Osteoblast (primary cell): ENCODE data around the gene MIPEP. TPM values are rescaled to one million over a fixed set of nuclear protein-coding genes. Genes with fewer than 3 reads are reported as not detected.

Experiments used
- DNase-seq: peaks from one replicate; pipeline ENCODE4 v3.0.0; 2011; ENCODE audit warnings: low spot score, mixed read lengths; ENCODE audit not compliant: insufficient read length; ENCODE audit errors: missing footprints
- H2AFZ ChIP-seq: 2 replicates; pipeline ENCODE4 v1.6.0; 2011; ENCODE audit warnings: mild to moderate bottlenecking, low read length
- H3K27ac ChIP-seq: 2 replicates; pipeline ENCODE4 v1.5.1; 2011; ENCODE audit warnings: mild to moderate bottlenecking, low read depth, low read length, moderate library complexity
- H3K27me3 ChIP-seq: 2 replicates; pipeline ENCODE4 v1.6.0; 2012; ENCODE audit warnings: mild to moderate bottlenecking, control low read depth, inconsistent platforms, low read length, moderate library complexity; ENCODE audit not compliant: insufficient read depth
- H3K36me3 ChIP-seq: 2 replicates; pipeline ENCODE4 v1.5.1; 2011; ENCODE audit warnings: mild to moderate bottlenecking, low read length, control low read depth, moderate library complexity; ENCODE audit not compliant: insufficient read depth
- H3K4me1 ChIP-seq: 2 replicates; pipeline ENCODE4 v1.5.1; 2011; ENCODE audit warnings: mild to moderate bottlenecking, low read length, control low read depth, moderate library complexity; ENCODE audit not compliant: insufficient read depth
- H3K4me2 ChIP-seq: 2 replicates; pipeline ENCODE4 v1.6.0; 2011; ENCODE audit warnings: mild to moderate bottlenecking, low read length; ENCODE audit not compliant: insufficient read depth
- H3K4me3 ChIP-seq: fragments of 200-600 bp; sonication (generic); 3 replicates; pipeline ENCODE4 v1.5.1; 2012; ENCODE audit warnings: mild to moderate bottlenecking, low read length, inconsistent platforms; ENCODE audit not compliant: insufficient read depth
- H3K79me2 ChIP-seq: 2 replicates; pipeline ENCODE4 v1.6.0; 2012; ENCODE audit warnings: mild to moderate bottlenecking, low read length, control low read depth, inconsistent platforms; ENCODE audit not compliant: insufficient read depth
- H3K9me3 ChIP-seq: 2 replicates; pipeline ENCODE4 v1.5.1; 2011; ENCODE audit warnings: low read depth, low read length, control low read depth
- H4K20me1 ChIP-seq: 2 replicates; pipeline ENCODE4 v1.6.0; 2012; ENCODE audit warnings: mild to moderate bottlenecking, low read length, control low read depth; ENCODE audit not compliant: insufficient read depth
- total RNA-seq: library from RNA; depleted of rRNA; stranded (reverse); fragments of >200 nt; gene quantifications from 2 replicates; pipeline ENCODE4 v1.2.3, GENCODE V29; 2012
- TF ChIP-seq, protein P1 (sequence below): IDR thresholded peaks from 2 replicates; pipeline ENCODE4 v1.5.1; 2011; ENCODE audit warnings: mild to moderate bottlenecking, low read depth, low read length, moderate library complexity; ENCODE audit errors: extremely low read depth

MIPEP gene
- total RNA-seq, 1 donor = 29.3 TPM

DNA sequence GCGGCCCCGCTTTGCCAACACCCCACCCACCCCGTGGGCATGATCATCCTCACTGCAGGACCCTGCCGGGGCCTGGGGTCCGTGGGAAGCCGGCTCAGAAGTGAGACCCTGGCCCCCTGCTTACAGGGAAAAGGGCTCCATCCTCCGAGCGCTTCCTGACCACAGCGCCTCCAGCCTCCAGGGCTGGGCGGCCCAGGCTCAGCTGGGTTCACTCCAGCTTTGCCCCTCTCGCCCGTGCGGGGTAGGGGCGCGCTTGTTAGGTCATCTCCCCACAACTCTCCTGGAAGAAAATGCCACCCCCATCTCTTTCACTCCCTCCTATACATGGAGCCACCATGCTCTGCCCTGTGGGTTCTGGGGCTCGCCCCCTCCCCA lies 14.7 kb upstream of the MIPEP start:
- peak; percentile 42 for DNase-seq
- H3K9me3 ChIP-seq = no peaks in the 10 kb centered on the region
- H3K27me3 ChIP-seq = peaks cover 3% of the 10 kb centered on the region
- no peaks in the 10 kb centered on the region for H3K79me2 ChIP-seq
- H3K4me3 ChIP-seq = peak overlapping the region; percentile 63
- H3K4me2 ChIP-seq = peak overlapping the region; percentile 74
- H2AFZ ChIP-seq = no peak overlapping the region
- no peaks in the 10 kb centered on the region for H4K20me1 ChIP-seq
- TF ChIP-seq, protein P1, sequence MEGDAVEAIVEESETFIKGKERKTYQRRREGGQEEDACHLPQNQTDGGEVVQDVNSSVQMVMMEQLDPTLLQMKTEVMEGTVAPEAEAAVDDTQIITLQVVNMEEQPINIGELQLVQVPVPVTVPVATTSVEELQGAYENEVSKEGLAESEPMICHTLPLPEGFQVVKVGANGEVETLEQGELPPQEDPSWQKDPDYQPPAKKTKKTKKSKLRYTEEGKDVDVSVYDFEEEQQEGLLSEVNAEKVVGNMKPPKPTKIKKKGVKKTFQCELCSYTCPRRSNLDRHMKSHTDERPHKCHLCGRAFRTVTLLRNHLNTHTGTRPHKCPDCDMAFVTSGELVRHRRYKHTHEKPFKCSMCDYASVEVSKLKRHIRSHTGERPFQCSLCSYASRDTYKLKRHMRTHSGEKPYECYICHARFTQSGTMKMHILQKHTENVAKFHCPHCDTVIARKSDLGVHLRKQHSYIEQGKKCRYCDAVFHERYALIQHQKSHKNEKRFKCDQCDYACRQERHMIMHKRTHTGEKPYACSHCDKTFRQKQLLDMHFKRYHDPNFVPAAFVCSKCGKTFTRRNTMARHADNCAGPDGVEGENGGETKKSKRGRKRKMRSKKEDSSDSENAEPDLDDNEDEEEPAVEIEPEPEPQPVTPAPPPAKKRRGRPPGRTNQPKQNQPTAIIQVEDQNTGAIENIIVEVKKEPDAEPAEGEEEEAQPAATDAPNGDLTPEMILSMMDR = no peak
- peaks cover 10% of the 10 kb centered on the region for H3K4me1 ChIP-seq
- no peak overlapping the region for H3K27ac ChIP-seq
- H3K36me3 ChIP-seq = no peaks in the 10 kb centered on the region

DNA sequence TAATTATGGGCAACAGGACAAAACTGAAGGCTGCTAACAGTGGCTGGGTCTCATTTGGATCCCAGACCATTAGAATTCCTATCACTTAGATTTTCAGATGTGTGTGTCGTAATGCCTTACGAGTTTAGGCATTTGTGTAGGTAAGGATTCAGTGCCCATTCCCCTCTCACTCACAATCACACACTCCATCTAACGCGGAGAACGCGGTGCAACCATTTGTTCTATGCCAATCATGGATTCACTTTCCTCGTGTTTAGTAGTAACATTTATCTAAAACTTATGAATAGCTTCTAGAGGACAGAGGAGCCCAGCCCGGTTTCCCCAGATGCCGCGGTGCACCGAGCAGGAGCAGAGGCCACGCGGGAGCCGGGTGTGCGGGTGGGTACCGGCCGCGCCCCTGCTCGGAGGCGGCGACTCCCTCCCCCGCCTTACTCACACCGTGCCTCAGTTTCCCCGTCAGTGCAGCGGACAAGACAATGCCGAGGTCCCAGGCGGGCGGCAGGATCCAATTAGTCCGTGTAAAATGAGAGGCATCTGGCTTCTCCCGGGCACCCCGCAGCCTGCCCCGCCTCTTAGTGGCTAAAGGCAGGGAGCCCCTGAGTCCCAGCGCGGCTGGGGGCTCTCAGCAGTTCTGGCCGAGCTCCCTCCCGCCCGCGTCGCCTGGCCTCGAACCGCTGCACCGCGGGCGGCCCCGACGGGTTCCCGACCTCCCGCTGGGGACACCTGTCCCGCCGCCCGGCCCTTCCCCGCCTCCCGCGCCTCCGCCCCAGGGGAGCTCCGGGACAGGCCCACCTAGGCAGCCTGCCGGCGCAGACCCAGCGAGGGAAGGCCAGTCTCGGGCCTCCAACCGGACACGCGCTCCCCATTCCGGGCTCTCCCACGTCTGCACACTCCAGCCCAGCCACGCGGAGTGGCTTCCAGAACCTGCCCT lies 14.0 kb upstream of the MIPEP start:
- peaks cover 10% of the 10 kb centered on the region for H3K4me1 ChIP-seq
- TF ChIP-seq, protein P1 = no peak
- peaks cover 3% of the 10 kb centered on the region for H3K27me3 ChIP-seq
- H3K36me3 ChIP-seq = no peaks in the 10 kb centered on the region
- peak overlapping the region; percentile 74 for H3K4me2 ChIP-seq
- no peaks in the 10 kb centered on the region for H3K79me2 ChIP-seq
- peak overlapping the region; percentile 61 for H2AFZ ChIP-seq
- H3K27ac ChIP-seq = no peak overlapping the region
- peak overlapping the region; percentile 63 for H3K4me3 ChIP-seq
- H4K20me1 ChIP-seq = no peaks in the 10 kb centered on the region
- peak; percentile 65 for DNase-seq
- H3K9me3 ChIP-seq = no peaks in the 10 kb centered on the region

DNA sequence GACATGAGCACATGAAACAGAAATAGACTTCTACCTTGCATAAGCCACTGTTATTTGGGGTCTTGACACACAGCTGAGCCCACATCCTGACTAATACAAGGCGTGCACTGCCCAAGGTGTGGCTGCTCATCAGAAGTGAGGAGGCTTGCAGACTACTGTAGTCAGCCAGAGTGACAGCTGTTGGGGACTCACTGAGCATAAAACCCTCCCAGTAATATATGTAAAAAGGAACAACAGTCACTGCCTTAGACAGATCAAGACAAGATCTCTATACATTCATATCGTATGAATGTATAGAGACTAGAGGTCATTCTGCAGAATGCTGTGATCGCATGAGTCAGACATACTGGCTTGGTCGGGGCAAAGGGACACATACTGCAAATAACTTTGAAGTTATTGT lies 12.2 kb upstream of the MIPEP start:
- TF ChIP-seq, protein P1 = no peak
- H4K20me1 ChIP-seq = no peaks in the 10 kb centered on the region
- no peaks in the 10 kb centered on the region for H3K9me3 ChIP-seq
- H2AFZ ChIP-seq = no peak overlapping the region
- peaks cover 10% of the 10 kb centered on the region for H3K4me1 ChIP-seq
- no peak overlapping the region for H3K4me3 ChIP-seq
- H3K4me2 ChIP-seq = peak overlapping the region; percentile 21
- H3K36me3 ChIP-seq = no peaks in the 10 kb centered on the region
- no peaks in the 10 kb centered on the region for H3K79me2 ChIP-seq
- peaks cover 3% of the 10 kb centered on the region for H3K27me3 ChIP-seq
- DNase-seq = no peak
- H3K27ac ChIP-seq = no peak overlapping the region

DNA sequence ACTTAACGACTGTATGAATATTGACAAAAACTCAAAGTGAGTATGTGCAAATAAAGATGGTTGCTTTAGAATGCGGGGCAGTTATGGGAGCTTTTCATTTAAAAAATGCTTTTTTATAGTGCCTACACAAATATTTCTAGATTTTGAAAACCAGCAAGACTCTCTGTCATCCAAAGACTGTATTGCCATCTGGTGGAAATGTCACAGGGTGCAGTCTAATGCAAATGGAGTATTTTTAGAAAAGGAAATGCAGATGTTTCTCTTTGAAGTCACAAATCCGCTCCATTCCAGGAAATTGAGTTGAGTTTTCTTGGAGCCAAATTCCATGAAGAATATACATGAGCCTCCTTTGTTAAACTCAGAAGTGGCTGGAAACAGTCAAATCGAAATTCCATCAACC lies 10.4 kb upstream of the MIPEP start:
- Histone ChIP-seq H2AFZ (peak overlapping the region; percentile 18), H3K27ac (no peak overlapping the region), H3K79me2 (no peaks in the 10 kb centered on the region), H3K4me2 (peak overlapping the region; percentile 9), H4K20me1 (no peaks in the 10 kb centered on the region), H3K4me3 (no peak overlapping the region), H3K27me3 (peaks cover 3% of the 10 kb centered on the region), H3K36me3 (no peaks in the 10 kb centered on the region), H3K9me3 (no peaks in the 10 kb centered on the region), H3K4me1 (peaks cover 10% of the 10 kb centered on the region)
- DNase-seq = peak; percentile 62
- TF ChIP-seq, protein P1 = peak; percentile 76
